ENCODE measurements around the gene TCFL5.
"Not testable (repeated sequence)": the region's sequence is repeated elsewhere in the genome, so short reads cannot be mapped to it uniquely, and the experiment has no call there.

The TCFL5 gene

GRCh38 chr20:62852841-62853240, 8.8 kb downstream of the TCFL5 start:
- no peak for DNase-seq

GRCh38 chr20:62852196-62852595, 9.4 kb downstream of the TCFL5 start:
- DNase-seq, result no peak

- no peak for DNase-seq
These were observed 11.2 kb downstream of the TCFL5 start for GRCh38 chr20:62850333-62850974.

- no peak for DNase-seq
These were observed 12.2 kb downstream of the TCFL5 start for GRCh38 chr20:62849431-62849830.

- DNase-seq, result not testable (repeated sequence)
These were observed 12.7 kb downstream of the TCFL5 start for GRCh38 chr20:62848917-62849316.

GRCh38 chr20:62846166-62846890, 15.3 kb downstream of the TCFL5 start:
- DNase-seq, result no peak

GRCh38 chr20:62845416-62846160, 16.0 kb downstream of the TCFL5 start:
- DNase-seq, result no peak

GRCh38 chr20:62844182-62844581, 17.4 kb downstream of the TCFL5 start:
- DNase-seq, result no peak

- no peak for DNase-seq
These were observed 18.0 kb downstream of the TCFL5 start for GRCh38 chr20:62843656-62844055.

GRCh38 chr20:62841705-62842212, 19.9 kb downstream of the TCFL5 start:
- no peak for DNase-seq

- DNase-seq, result no peak
These were observed 21.1 kb downstream of the TCFL5 start for GRCh38 chr20:62840244-62841197.

- no peak for DNase-seq
These were observed 21.8 kb downstream of the TCFL5 start for GRCh38 chr20:62839816-62840215.

- DNase-seq, result no peak
These were observed 22.4 kb downstream of the TCFL5 start for GRCh38 chr20:62839261-62839660.

- no peak for DNase-seq
These were observed 23.3 kb downstream of the TCFL5 start for GRCh38 chr20:62838128-62838891.

- DNase-seq, result no peak
These were observed 23.9 kb downstream of the TCFL5 start for GRCh38 chr20:62837790-62838127.

- no peak for DNase-seq
These were observed 24.6 kb downstream of the TCFL5 start for GRCh38 chr20:62836967-62837490.

GRCh38 chr20:62835931-62836861, 25.4 kb downstream of the TCFL5 start:
- DNase-seq, result no peak

- DNase-seq, result no peak
These were observed 26.5 kb downstream of the TCFL5 start for GRCh38 chr20:62834967-62835730.

GRCh38 chr20:62832951-62833391, 28.7 kb downstream of the TCFL5 start:
- DNase-seq, result no peak
